HG02970 (cell line): ENCODE data around the gene CHD5.

Experiments used
- ATAC-seq: cut with Tn5 transposase; IDR thresholded peaks from one replicate; pipeline ENCODE4 v1.9.1; 2021; ENCODE audit warnings: mild to moderate bottlenecking, moderate library complexity, moderate number of reproducible peaks; ENCODE audit not compliant: unreplicated experiment, low FRiP score

Gene CHD5

DNA sequence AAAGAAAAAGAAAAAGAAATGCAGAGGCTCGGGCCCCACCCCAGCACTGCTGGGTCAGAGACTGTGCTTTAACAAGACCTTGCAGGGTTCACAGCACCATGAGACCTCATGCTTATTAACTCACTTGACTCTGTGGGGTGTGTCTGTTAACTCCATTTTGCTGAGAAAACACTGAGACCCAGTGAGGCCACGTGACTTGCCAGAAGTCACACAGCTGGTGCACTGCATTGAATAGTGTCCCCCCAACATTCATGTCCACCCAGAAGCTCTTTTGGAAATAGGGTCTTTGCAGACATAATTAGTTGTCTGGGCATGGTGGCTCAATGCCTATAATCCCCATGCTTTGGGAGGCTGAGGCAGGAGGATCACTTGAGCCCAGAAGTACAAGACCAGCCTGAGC, 39.7 kb downstream of the CHD5 start:
- ATAC-seq, result no peak

DNA sequence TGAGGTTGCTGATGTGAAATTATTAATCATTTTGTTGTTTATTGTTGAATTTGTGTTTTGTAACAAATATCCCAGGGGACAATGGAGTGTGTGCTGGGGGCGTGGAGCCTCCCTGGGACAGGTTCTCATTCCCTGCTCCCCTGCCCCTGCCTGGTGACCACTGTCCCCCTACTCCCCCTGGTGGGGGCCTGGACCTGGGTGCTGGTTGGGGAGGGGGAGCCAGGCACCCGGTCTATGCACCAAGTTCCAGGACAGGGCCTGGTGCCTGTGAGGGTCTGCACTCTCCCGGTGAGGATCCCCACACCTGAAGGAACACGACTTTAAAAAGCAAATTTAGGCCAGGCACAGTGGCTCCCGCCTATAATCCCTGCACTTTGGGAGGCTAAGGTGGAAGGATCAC, 42.4 kb downstream of the CHD5 start:
- ATAC-seq, result no peak

DNA sequence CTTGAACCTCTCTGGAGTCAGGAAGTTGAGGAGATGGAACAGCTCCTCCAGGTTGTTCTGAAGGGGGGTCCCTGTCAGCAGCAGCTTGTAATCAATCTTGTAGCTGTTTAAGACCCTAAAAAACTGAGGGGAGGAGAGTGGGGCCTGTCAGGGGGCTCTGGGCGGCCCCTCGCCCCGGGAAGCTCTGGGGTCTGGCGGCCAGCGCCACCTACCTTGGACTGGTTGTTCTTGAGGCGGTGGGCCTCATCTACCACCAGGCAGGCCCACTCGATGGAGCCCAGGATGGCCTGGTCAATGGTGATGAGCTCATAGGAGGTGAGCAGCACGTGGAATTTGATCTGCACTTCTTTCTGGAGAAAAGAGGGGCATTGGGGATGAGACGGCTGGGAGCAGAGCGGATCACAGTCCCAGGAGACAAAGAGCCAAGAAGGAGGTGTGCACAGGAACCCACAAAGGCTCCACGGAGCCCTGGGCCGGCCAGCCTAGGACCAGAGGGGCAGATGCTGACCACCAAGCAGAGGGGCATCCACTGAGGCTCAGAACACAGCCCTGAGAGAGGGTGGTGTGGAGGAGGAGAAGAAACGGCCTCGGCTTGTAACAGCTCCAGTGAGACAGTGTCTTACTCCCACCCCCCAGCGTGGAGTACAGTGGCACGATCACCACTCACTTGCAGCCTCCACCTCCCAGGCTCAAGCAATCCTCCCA, 43.5 kb downstream of the CHD5 start:
- no peak for ATAC-seq

DNA sequence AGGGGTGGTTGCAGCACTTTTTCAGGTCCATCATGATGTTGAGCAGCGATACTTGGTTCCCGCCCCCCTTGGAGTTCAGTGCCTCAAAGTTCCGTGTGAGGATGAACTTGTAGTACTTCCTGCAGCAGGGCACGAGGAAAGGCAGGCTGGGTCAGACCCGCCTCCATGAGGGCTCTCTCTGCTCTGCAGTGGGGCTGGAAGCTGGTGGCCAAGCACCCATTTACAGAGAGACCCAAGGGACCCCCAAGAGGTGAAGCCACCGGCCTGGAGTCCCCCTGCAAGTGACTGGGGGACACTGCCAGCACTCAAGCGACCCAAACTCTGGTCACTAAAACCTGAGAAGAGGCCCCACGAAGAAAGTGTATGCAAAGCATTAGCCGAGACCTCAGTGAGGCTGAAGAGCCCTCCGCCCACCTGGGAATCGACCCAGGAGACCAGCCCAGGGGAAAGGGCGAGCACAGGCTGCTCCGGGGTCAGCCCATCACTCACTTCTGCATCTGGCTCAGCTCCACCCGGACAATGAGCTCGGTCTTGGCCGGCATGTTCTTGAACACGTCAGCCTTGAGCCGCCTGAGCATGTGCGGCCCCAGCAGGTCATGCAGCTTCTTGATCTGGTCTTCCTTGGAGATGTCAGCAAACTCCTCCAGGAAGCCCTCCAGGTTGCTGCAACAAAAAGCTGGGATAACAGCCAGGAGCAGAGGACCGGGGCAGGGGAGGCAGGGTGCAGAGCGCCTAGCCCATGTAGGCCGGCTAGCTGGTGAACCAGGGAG, 45.2 kb downstream of the CHD5 start:
- no peak for ATAC-seq

DNA sequence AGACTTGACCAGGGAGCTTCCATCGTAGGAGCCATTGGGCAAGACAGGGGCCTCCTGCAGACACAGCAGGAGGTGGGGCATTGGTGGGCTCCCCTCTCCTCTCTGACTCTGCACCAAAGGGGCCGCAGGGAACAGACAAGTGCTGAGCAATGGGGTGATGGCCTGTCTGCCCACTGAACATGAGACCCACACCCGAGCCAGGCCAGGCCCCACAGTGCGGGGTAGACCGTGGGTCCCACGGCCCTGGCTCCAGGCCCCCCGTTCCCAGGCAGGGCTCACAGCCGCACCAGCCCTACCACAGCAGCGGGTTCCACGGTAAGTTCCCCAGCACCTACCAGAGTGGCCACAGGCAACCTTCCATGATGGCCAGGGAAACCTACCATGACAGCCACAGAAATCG, 45.9 kb downstream of the CHD5 start:
- no peak for ATAC-seq

- ATAC-seq, result no peak
Observed at GRCh38 chr1:6133146-6133895, 46.8 kb downstream of the CHD5 start.

DNA sequence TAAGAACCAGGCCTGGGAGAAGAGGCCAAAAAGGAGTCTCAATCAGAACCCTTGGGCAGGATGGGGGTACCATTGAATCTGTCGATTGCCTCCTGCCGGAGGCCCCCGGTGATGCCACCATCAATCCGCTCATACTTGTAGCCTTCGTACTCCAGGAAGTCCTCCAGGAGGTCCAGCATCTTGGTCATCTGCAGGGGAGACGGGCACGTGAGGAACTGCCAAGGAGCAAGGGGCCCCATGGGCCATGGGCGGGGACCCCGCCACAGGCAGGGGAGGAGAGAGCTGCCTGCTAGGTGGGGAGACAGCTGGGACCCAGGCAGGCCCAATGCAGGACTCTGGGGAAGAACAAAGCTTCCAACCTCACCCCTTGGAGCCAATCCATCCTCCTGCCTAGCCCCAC, 48.6 kb downstream of the CHD5 start:
- ATAC-seq, result no peak

GRCh38 chr1:6130596-6130995, 49.5 kb downstream of the CHD5 start:
- ATAC-seq, result no peak

- no peak for ATAC-seq
Observed at GRCh38 chr1:6130036-6130435, 50.1 kb downstream of the CHD5 start.

- ATAC-seq, result no peak
Observed at GRCh38 chr1:6129313-6129712, 50.8 kb downstream of the CHD5 start.

DNA sequence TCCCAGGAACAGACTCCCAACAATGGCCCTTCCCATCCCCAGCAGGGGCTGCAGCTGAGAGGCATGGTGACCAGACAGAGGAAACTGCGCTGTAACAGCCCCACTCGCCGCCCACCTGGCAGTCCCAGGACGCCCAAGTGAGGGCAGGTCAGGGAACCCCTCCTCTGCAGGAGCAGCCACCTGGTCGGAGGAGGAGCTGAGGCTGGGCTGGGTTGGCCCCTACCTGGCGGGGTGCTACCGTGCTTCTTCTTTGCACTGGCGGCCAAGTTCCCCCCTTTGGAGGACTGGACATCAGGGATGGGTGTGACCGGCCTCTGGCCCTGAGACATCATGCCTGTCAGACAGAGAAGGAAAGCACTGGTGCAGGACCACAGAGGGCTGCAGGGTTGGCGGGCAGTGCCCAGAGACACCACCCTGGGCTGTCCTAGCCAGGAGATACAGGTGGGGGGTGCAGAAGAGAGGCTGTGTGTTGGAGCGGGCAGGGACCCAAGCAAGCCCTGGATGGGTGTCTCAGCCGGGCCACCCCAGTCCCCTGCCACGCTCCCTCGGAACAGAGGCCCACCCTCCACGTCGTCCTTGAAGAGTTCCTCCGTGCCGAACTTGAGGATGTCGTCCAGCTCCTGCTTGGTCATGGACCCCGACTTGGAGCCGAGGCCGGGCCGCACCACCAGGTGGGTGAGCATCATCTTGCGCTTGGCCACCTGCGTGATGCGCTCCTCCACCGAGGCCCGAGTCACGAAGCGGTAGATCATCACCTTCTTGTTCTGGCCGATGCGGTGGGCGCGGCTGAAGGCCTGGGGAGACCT, 51.6 kb downstream of the CHD5 start:
- ATAC-seq, result no peak

DNA sequence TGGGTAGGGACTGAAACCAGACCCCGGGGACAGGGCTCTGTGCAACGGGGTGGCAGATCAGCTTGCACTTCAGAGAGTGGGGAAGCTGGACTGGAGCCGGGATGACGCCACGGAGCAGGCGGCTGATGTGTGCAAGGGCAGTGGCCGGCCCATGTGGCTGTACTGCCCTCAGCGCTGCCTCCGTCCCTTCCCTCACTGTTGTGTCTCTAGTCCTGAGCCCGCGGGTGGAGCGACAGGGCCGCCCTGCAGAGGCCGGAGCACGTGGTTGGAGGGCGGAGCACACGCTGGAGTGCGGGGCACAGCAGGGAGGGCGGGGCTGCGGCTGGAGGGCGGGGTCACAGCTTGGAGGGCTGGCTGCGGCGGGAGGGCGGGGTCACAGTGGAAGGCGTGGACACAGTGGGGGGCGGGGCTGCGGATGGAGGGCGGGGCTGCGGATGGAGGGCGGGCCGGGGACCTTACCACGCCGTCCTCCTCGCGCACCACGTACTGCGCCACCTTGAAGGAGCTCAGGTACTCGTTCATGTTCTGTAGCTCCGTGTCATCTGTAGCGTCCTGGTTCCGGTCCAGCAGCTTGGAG, 52.4 kb downstream of the CHD5 start:
- no peak for ATAC-seq

DNA sequence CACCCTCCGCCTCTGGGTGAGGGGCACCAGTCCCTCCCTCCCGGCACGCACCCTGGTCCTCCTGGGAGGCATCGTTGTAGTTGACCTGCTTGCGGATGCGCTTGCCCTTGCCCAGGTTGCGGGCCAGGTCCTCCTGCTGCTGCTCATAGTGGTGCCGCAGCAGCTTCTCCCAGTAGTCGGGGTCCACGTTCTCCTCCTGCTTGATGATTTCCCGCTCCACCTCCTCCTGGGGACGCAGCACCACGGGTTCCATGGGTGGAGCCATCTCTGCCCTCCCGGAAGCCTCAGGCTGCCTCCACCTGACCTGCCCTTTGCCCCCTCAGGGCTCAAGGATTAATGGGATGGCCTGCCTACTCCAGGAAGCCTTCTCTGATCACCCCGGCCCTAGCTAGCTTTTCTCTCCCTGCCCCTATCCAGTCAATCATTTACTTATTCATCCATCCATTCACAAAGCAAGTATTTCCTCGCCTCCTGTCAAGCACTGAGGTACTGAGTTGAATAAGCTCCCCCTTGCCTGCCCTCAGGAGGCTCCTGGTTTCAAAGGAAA, 53.5 kb downstream of the CHD5 start:
- no peak for ATAC-seq

- ATAC-seq, result no peak
Observed at GRCh38 chr1:6126028-6126427, 54.1 kb downstream of the CHD5 start.

- ATAC-seq, result no peak
Observed at GRCh38 chr1:6125366-6125765, 54.8 kb downstream of the CHD5 start.

- no peak for ATAC-seq
Observed at GRCh38 chr1:6124746-6125365, 55.3 kb downstream of the CHD5 start.

DNA sequence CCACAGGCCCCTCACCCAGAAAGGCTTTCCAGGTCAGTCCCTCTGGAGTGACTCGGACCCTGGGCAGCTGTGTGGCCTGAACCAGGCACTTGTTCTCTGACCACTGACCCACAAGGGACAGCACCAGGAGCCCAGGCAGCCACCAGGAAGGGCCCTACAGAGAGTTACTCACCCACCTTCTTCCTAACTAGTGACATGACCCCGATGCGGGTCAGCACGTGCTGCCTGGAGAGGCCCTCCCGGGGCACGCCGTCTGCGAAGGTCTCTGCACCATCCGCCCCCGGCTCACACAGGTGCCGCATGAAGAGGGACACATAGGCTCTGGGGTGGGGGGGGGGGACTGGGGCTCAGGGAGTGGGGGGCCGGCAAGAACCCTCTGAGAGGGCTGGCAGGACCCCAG, 55.8 kb downstream of the CHD5 start:
- ATAC-seq, result no peak

DNA sequence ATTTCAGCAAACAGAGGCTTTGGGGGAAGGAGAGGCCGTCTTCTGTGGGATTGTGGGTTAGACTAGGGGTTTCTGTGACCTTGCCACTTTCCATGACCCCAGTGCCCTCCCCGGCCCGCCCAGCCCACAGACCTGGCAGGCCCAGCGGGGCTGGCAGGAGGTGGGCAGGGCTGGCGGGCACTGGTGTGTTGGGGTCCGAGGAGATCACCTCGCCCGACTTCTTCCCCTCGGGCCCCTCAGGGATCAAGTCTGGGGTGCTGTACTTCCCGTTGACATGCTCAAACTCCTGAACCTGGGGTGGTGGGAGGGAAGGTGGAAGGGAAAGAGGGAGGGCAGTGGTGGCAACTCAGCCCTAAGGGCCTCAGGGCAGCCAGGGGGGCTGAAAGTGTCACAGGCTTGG, 56.3 kb downstream of the CHD5 start:
- no peak for ATAC-seq

- no peak for ATAC-seq
Observed at GRCh38 chr1:6123083-6123482, 57.0 kb downstream of the CHD5 start.
